DOHH2 (cell line): ENCODE measurements around the gene PILRA.

Source experiments
- H3F3A ChIP-seq: fragments of 200-600 bp; sonication (generic), shearing (Covaris generic); 2 replicates; pipeline ENCODE4 v1.6.0; 2016; ENCODE audit warnings: antibody characterized with exemption, mild to moderate bottlenecking; ENCODE audit not compliant: control insufficient read depth, insufficient read depth
- H3K27ac ChIP-seq: fragments of 200-600 bp; sonication (generic); 2 replicates; pipeline ENCODE4 v1.5.1; 2014; ENCODE audit warnings: low read depth, mild to moderate bottlenecking, low read length, moderate library complexity
- H3K27me3 ChIP-seq: fragments of 200-600 bp; sonication (generic); 2 replicates; pipeline ENCODE4 v1.6.1; 2014; ENCODE audit warnings: mild to moderate bottlenecking, low read length, mixed read lengths; ENCODE audit not compliant: control insufficient read depth
- H3K36me3 ChIP-seq: fragments of 200-600 bp; sonication (generic); 2 replicates; pipeline ENCODE4 v1.6.1; 2014; ENCODE audit warnings: mild to moderate bottlenecking, low read length, moderate library complexity, mixed read lengths; ENCODE audit not compliant: control insufficient read depth
- H3K4me1 ChIP-seq: fragments of 200-600 bp; sonication (generic); 2 replicates; pipeline ENCODE4 v1.6.1; 2014; ENCODE audit warnings: mild to moderate bottlenecking, low read length, mixed read lengths; ENCODE audit not compliant: control insufficient read depth
- H3K4me2 ChIP-seq: fragments of 200-600 bp; sonication (generic); 2 replicates; pipeline ENCODE4 v1.6.0; 2014; ENCODE audit warnings: mild to moderate bottlenecking, low read length, moderate library complexity
- H3K4me3 ChIP-seq: fragments of 200-600 bp; sonication (generic); 2 replicates; pipeline ENCODE4 v1.5.1; 2014; ENCODE audit warnings: mild to moderate bottlenecking, low read length, mixed read lengths
- H3K79me2 ChIP-seq: fragments of 200-600 bp; sonication (generic); 2 replicates; pipeline ENCODE4 v1.6.1; 2014; ENCODE audit warnings: mild to moderate bottlenecking, low read length, mixed read lengths; ENCODE audit not compliant: control insufficient read depth
- H3K9me2 ChIP-seq: fragments of 200-600 bp; sonication (generic); replicated peaks from 2 replicates; pipeline ENCODE4 v1.6.1; 2014; ENCODE audit warnings: mild to moderate bottlenecking, low read length, mixed read lengths; ENCODE audit not compliant: control insufficient read depth
- H3K9me3 ChIP-seq: fragments of 200-600 bp; sonication (generic); 2 replicates; pipeline ENCODE4 v1.6.1; 2014; ENCODE audit warnings: antibody characterized with exemption, low read length, mixed read lengths; ENCODE audit not compliant: control insufficient read depth, insufficient read depth
- H4K20me1 ChIP-seq: fragments of 200-600 bp; sonication (generic); 2 replicates; pipeline ENCODE4 v1.6.0; 2014; ENCODE audit warnings: low read depth, mild to moderate bottlenecking, antibody characterized with exemption, low read length, moderate library complexity; ENCODE audit not compliant: control insufficient read depth, insufficient read depth
- CTCF ChIP-seq: fragments of 200-600 bp; sonication (generic); IDR thresholded peaks from one replicate; pipeline ENCODE4 v1.5.1; 2014; ENCODE audit warnings: antibody characterized with exemption, mild to moderate bottlenecking, low read depth, low read length; ENCODE audit not compliant: poor library complexity, severe bottlenecking
- EZH2phosphoT487 ChIP-seq: fragments of 200-600 bp; sonication (generic); IDR thresholded peaks from 2 replicates; pipeline ENCODE4 v1.6.1; 2017; ENCODE audit warnings: borderline replicate concordance, mild to moderate bottlenecking, antibody characterized with exemption, low read length, moderate library complexity, mixed read lengths

Gene PILRA

DNA sequence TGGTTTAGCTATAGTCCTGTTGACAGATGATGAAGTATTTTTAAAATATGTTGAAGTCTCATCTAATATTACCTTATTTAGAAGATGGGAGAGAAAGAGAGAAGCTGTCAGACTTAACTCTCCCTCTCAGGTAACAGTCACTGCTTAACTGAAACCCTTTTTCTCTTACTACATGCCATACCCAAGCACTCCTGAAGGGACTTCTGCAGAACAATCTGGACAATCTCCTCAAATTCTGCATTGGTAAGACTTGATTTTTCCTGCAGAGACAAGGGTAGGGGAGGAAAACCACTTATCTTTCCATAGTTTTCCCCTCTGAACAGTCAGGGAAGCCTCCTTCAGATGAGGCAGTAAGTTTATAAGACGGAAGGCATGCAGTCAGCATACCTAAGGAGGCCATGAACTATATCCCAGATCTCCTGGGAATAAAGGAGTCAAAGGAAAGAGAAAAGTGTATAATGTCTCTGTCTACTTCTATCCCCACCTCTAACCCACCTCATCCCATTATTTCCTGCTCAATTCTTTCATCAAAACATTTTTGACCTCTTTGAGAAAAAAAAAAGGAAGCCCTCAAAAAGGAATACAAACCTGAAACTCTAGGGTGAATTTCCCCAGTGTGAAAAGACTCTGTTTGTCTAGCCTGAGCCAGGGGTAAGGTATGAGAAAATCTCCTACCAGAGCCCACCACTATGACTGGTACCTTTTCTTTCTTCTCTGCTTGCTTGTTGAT lies 45.8 kb downstream of the PILRA start:
- Histone ChIP-seq H4K20me1 (no peaks in the 10 kb centered on the region), H3K27ac (no peak overlapping the region), H3K36me3 (no peaks in the 10 kb centered on the region), H3K4me2 (no peak overlapping the region), H3K4me1 (peaks cover 11% of the 10 kb centered on the region), H3K79me2 (no peaks in the 10 kb centered on the region), H3K4me3 (no peak overlapping the region), H3K9me3 (no peaks in the 10 kb centered on the region), H3F3A (no peaks in the 10 kb centered on the region), H3K9me2 (no peaks in the 10 kb centered on the region), H3K27me3 (no peaks in the 10 kb centered on the region)
- no peak for TF ChIP-seq EZH2phosphoT487
- TF ChIP-seq CTCF, result no peak

GRCh38 chr7:100419660-100420226 lies 46.5 kb downstream of the PILRA start:
- H3K9me3 ChIP-seq, result no peaks in the 10 kb centered on the region
- H3K27me3 ChIP-seq, result no peaks in the 10 kb centered on the region
- H3K79me2 ChIP-seq, result no peaks in the 10 kb centered on the region
- no peak for TF ChIP-seq EZH2phosphoT487
- no peak for TF ChIP-seq CTCF
- H3K4me1 ChIP-seq, result peaks cover 11% of the 10 kb centered on the region
- no peaks in the 10 kb centered on the region for H3K36me3 ChIP-seq
- H3K4me2 ChIP-seq, result no peak overlapping the region
- no peak overlapping the region for H3K4me3 ChIP-seq
- no peak overlapping the region for H3K27ac ChIP-seq
- H3F3A ChIP-seq, result peaks cover under 1% of the 10 kb centered on the region; the same call in 1 of the 2 replicates
- H3K9me2 ChIP-seq, result no peaks in the 10 kb centered on the region
- no peaks in the 10 kb centered on the region for H4K20me1 ChIP-seq

DNA sequence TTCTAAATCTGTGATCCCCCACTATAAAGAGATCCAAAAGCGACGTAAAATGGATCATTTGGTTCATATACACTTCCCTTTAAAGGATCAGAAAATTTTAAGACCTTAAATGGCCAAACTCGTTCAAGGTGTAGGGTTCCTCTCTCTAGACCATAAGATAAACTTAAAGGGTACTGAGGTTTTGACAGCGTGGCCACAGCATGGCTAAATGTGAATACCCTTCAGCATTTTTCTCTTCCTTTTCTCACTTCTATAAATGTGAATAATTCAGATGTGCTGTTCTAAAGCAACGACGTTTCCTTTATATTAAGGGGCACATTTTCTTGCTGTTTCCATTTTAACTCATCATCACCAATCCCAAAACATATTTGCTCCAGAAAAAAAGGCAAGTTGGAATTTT lies 50.0 kb downstream of the PILRA start:
- Histone ChIP-seq H3K27me3 (no peaks in the 10 kb centered on the region), H3K36me3 (no peaks in the 10 kb centered on the region), H3K9me3 (peaks cover 5% of the 10 kb centered on the region), H3K4me1 (peaks cover 16% of the 10 kb centered on the region), H3K27ac (no peak overlapping the region), H3K4me3 (no peak overlapping the region), H3K79me2 (no peaks in the 10 kb centered on the region), H3K9me2 (no peaks in the 10 kb centered on the region), H3F3A (peaks cover 12% of the 10 kb centered on the region), H4K20me1 (no peaks in the 10 kb centered on the region), H3K4me2 (no peak overlapping the region)
- TF ChIP-seq EZH2phosphoT487, result no peak
- TF ChIP-seq CTCF, result no peak
